Measurements from ENCODE around the gene SGSM1.

SGSM1 gene, protein sequence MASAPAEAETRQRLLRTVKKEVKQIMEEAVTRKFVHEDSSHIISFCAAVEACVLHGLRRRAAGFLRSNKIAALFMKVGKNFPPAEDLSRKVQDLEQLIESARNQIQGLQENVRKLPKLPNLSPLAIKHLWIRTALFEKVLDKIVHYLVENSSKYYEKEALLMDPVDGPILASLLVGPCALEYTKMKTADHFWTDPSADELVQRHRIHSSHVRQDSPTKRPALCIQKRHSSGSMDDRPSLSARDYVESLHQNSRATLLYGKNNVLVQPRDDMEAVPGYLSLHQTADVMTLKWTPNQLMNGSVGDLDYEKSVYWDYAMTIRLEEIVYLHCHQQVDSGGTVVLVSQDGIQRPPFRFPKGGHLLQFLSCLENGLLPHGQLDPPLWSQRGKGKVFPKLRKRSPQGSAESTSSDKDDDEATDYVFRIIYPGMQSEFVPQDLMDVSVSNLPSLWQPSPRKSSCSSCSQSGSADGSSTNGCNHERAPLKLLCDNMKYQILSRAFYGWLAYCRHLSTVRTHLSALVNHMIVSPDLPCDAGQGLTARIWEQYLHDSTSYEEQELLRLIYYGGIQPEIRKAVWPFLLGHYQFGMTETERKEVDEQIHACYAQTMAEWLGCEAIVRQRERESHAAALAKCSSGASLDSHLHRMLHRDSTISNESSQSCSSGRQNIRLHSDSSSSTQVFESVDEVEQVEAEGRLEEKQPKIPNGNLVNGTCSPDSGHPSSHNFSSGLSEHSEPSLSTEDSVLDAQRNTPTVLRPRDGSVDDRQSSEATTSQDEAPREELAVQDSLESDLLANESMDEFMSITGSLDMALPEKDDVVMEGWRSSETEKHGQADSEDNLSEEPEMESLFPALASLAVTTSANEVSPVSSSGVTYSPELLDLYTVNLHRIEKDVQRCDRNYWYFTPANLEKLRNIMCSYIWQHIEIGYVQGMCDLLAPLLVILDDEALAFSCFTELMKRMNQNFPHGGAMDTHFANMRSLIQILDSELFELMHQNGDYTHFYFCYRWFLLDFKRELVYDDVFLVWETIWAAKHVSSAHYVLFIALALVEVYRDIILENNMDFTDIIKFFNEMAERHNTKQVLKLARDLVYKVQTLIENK

DNA sequence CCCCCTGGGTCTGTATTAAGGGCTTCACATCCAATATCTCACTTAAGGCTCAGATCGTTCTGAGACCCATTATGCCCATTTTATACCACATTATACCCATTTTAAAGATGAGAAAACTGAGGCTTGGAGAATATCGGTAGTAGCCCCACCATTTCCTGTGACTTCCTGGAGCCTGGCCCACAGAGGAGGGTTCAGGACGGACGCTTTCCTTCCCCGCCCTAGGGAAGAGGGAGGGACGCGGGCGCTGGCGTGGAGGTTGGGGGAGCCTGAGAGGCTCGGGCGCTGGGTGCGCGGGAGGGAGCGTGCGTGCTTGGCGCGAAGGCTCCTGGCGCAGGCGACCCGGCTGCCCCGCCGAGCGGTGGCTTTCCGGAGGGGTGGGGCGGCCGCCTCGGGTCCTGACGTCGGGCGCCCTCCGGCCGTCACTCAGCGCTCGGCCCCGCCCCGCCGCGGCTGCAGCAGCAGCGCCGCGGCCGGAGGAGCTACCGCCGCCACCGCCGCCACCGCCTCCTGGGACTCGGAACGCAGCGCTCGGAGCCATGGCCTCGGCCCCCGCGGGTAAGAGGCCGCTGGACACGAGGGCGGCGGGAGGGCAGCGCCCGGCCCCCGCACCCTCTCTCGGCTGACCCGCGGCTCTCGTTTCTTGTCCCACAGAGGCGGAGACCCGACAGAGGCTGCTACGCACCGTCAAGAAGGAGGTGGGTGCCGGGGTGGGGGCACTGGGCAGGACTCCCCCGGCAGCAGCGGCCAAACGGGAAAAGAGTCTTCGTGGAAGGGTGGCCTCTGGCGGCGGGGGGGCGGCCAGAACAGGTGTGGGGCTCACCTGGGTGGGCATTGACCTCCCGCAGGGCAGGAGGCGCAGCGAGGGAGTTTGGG, at the start of gene SGSM1:
SGSM1 (plus strand) TSS at position 422 of the 873 bp plus-strand sequence; CDS start at position 537, 115 bp downstream.
- peak; percentile 77 for DNase-seq (ENCODE audit: low spot score)

DNA sequence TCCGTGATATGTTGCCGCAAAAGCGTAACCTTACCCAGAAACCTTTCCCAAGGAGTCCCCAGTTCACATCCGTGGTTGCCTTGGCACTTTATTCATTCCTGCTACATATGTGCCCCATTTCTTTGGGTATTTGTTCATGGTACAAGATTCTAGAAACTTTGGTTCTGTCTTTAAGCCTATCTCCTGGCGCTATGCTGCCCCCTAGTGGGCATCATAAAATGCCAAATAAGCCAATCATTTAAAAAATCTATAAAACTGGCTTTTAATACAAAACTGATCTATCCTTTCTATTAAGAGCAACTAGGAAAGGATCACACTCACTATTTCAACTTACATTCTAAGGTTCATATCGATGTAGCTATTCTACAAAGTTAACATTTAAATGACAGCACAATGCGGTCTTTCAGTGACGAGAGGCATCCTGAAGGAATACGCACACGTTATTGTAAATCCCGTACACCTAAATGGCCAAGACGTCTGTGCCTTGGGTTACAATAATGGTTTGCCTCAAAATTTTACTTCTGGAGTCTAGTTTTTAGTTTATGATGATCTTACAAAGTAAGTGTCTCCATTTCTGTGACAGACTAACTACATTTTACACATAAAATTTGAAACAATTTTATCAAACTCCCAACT, 47.7 kb upstream of the SGSM1 start:
- DNase-seq (ENCODE audit: low spot score), result no peak

DNA sequence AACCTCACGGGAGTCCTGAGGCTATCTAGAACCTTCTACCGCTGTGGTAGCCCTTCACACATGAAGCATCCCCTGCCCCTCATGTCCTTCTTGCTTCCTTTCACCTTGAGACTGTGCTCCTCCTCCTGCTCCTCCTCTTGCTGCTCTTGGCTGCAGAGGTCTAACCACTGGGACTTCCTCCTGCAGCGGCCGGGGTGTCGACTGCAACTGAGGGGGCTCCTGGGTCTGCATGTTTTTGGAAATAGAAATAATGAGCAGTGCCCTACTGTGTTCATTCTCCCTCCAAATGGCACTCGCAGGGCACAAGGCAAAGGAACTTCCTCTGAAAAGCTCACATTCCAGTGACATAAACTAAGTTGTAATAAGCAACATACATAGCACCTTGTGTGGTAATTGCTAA, 46.2 kb upstream of the SGSM1 start:
- no peak for DNase-seq (ENCODE audit: low spot score)

DNA sequence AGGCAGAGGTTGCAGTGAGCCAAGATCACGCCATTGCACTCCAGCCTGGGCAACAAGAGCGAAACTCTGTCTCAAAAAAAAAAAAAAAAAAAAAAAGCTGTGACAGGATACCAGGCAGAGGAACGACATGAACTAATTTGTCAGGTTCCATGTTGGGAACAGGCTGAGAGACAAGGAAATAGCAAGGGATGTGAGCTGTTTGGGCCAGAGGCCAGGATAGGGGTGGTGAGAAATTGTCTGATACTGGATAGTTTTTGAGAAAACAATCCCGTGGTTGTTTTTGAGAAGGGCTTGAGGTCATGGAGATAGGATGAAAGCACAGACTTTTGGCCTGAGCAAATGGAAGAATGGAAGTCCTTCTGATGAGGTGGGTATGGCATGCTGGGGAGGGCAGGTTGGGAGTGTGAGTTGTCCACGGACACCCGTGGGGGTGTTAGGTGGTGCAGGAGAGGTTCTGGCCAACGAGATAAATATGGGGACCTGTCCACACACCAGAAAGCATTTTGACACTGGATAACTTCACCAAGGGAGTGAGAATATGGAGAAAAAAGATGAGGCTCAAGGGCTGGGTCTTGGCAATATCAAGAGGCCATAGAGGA, 45.2 kb upstream of the SGSM1 start:
- DNase-seq (ENCODE audit: low spot score), result no peak

DNA sequence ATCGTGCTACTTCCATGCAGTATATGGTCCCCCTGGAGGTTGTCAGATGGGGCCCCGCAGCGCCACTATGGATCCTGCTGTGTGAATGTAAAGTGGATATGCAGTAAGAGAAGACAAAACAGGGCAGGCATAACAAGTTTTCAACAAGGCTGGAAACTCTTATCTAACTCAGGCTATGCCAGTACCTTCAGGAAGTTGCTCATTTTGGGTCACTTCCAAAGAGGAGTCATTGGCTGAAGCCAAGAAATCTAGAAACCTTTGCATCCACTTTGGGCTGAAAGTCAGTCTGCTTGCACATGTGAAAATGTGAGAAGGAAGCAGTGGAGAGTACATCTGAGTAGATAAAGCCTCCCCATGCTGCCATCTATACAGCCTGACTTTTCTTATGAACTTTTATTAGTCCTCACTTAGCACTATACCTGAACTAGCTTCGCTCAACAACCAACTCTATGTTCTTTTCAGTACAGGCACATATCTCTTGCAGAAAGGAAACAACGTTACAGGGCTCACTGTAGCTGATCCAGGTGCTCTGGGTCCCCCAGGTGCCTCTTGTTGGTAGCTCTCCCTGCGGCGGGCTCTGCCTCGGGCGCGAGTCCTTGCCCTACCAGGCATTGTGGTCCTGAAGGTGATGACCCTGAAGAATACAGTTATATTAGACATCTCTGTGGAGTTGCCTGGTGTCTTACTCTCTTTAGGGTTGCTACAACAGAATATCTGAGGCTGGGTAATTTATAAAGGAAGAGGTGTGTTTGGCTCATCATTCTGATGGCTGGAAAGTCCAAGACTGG, 43.9 kb upstream of the SGSM1 start:
- DNase-seq (ENCODE audit: low spot score), result no peak

DNA sequence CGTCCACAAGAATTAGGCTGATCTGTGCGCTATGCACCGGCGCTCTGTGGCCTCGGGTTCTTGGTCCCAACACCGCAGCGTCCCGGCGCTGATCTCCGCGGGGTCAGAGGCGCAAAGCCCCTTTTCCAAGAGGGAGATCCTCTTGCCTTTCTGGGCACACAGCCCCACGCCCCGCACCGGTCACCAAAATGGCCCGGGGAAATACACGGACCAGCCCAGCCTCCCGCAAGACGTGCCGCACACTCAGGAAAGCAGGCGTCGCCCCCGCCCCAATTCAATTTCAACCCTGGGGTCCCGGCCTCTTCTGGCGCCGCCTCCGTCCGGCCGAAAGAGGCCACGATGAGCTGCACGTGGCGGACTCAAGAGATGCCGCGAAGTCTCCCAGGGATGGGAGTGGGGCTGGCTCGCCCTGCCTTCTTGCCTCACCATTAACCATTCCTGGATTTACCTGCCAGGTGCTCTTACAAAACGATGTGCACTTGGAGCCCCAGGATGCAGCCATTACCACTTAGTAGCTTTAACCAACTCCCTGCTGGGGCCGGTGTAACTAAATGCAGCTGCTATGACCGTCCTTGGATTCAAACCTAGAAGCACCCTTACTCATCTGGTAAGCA, 42.0 kb upstream of the SGSM1 start:
- DNase-seq (ENCODE audit: low spot score), result no peak

DNA sequence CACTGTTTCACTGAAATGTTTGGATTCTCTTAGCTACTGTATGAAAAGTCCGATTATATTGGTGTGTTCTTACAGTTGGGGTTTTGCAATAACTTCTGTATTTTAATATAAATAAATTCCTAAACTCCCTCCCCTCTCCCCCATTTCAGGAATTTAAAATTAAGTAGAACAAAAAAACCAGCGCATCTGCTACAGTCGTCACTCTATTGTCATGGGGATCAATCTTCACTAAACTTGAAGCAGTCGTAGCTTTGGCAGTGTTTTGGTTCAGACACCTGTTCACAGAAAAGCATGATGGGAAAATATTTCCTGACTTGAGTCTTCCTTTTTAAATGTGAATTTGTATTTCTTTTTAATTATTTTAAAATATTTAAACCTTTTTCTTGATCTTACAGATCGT, 40.8 kb upstream of the SGSM1 start:
- DNase-seq (ENCODE audit: low spot score), result no peak

DNA sequence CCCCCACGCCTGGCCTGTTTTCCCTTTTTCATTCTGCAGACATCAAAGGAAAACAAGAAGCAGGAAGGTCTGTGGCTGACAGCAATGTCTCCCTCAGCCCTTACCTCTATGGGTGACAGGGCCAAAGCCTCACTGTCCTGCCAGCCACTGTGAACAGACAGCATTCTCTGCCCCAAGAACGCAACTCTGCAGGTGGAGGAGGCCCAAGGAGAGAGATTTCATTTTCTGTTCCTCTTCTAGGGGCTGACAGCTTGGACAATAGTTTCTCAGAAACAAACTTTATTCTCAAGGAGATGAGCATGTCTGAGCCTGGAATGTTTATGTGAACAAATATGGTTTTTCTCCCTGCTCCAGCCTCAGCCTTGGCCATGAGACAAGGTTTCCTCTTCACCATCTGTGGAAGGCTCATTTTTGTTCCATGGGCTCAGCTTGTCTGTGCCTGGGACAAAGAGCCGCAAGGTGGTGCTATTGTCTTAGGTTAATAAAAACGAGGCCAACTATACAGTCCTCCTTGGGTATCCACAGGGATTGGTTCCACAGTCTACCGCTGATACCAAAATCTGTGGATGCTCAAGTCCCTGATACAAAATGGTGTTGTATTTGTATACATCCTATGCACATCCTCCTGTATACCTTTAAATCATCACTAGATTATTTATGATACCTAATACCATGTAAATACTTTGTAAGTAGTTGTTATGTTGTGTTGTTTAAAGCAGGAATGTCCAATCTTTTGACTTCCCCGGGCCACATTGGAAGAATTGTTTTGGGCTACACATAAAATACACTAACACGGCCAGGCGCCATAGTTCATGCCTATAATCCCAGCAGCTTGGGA, 37.3 kb upstream of the SGSM1 start:
- DNase-seq (ENCODE audit: low spot score), result no peak

DNA sequence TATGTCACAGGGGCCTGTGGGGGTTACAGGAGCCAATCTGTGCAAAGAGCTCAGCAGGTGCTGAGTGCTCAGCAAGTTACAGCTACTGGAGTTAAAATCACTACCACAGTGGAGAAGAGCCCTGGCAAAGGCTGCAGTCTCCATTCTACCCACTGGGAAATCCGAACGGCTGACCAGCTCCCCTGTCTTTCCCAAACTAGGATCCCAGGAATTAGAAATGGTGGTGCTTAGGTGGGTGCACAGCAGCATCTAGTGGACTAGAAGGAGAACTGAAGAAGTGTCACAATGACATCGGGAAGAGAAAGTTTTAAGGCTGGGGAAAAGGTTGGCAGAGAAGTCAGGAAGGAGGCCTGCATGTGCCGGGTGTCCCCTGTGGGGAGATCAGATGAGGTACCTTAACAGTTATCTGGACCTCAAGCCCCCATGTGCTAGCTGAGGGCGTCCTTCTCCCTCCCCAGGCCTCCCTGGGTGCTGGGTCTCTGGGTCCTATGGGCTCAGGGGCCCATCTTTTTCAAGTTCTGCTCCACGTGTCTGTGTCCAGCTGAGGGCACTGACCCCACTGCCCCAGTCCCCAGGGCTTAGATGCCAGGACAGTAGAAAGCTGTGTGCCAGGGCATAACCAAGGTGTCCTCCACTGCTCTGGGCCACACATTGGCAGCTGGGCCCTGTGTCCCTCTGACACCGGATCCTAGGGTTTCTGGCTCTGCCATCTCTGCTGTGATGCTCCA, 33.4 kb upstream of the SGSM1 start:
- DNase-seq (ENCODE audit: low spot score), result no peak

DNA sequence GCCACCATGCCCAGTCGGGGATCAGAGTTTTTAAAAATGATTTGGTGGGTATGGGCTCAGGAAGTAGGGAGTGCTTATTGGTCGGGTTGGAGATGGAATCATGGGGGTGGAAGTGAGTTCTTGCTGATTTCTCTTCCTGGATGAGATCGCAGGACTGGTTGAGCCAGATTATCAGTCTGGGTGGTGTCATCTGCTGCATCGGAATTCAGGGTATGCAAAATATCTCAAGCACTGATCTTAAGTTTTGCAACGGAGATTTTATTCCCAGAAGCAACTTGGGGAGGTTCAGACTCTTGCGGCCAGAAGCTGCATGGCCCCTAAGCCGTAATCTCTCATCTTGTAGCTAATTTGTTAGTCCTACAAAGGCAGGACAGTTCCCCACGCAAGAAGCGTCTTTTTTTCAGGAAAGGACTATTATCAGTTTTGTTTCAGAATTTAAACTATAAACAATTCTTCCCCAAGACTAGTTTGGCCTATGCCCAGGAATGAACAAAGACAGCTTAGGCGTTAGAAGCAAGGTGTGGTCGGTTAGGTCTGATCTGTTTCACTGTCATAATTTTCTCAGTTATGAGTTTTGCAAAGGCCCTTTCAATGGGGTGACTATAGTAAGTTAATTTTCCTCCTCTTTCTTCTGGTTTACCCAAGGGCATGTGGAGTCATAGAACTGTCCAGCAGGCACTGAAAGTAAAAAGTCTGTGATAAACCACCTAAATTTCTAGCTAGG, 30.1 kb upstream of the SGSM1 start:
- no peak for DNase-seq (ENCODE audit: low spot score)

DNA sequence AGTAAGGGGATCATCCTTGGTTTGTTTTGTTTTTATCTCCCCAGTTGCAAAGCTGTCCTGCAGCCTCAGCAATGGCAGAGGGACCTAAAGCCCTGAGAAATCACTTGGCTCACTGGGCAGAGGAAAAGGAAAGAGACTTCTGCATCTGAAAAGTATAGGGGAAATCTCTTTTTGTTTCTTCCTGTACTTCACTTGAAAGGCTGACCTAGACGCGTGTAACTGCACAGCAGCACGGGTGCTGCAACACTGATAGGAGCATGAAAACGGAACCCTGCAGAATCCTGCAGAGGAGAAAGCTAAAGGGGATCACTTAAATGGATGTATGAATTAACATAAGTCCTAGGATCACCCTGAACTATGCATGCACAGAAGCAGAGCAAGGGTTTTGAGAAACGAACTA, 29.5 kb upstream of the SGSM1 start:
- DNase-seq (ENCODE audit: low spot score), result no peak

DNA sequence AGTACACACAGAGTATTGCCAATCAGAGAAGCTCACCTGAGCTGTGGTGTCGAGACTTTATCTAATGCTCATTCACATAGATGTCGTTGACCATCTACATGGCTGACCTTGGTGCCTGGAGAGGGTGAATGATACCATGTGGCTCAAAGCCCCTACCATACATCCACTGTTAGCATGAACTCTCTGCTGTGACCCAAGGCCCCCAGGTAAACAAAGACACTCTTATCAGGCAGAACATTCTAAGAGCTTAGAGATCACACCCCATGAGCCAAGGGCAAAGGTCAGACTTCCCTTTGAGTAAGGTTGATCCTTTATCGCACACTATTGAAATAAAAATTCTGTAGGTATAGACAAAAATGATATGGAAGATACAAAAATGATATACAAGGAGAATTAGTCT, 16.5 kb upstream of the SGSM1 start:
- DNase-seq (ENCODE audit: low spot score), result no peak

DNA sequence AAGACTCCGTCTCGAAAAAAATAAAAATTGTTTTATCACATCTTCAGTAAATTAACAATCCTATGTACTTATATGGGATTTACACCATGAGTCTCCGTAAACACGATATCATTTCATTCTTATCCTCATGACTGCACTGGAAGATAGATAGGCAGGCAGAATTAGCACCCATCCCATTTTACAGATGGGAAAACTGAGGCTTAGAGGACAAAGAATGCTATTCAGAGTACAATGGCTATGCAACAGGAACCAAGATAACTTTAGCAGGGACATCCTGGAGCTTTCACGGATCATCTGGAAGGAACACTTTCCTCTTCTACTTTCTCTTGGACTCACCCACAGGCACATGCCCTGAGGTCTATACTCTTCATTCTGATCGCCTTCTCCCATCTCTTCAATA, 14.6 kb upstream of the SGSM1 start:
- DNase-seq (ENCODE audit: low spot score), result no peak

DNA sequence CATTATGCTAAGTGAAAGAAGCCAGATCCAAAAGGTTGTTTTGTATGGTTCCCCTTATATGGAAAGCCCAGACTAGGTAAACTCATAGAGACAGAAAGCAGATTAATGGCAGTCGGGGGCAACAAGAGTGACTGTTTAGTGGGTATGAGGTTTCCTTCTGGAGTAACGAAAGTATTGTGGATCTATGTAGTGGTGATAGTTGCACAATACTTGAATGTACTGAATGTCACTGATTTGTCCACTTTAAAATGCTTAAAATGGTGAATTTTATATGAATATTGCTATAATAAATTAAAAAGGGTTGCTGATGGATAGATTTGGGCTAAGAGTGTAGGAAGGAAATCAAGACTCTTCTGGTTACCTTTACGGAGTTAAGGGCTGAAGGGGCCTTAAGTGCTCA, 10.0 kb upstream of the SGSM1 start:
- DNase-seq (ENCODE audit: low spot score), result no peak

DNA sequence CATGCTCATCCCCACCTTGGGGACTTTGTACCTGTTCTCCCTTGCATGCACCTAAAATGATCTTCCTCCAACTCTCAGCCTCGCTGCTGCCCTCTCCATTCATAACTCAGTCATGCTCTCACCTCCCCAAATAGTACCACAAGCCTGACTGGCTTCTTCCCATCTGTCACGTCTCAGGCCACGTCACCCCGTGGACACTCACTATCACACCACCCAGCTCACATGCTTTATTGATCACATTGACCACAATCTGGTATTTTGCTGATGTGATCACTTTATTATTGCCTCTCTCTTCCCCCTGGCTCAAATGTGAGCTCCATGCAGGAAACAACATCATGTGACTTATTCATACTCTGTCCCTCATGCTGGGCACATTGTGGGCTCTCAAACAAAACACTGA, 9.2 kb upstream of the SGSM1 start:
- DNase-seq (ENCODE audit: low spot score), result no peak

DNA sequence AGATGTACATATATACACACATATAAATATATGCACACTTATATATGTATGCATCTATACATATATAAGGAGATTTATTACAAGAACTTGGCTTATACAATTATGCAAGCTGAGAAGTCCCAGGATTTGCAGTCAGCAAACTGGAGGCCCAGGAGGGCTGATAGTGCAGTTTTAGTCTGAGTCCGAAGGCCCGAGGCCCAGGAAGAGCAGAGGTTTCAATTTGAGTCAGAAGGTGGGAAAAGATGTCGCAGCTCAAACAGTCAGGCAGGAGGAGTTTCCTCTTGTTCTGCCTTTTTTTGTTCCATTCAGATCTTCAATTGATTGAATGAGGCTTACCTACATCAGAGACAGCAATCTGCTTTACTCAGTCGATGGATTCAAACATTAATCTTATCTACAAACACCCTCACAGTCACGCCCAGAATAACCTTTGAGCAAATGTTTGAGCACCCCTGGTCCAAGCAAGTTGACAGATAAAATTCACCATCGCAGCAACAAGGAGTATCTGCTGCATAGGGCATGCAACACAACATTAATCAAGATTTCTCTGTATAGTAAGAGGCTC, 4.0 kb upstream of the SGSM1 start:
- DNase-seq (ENCODE audit: low spot score), result no peak

DNA sequence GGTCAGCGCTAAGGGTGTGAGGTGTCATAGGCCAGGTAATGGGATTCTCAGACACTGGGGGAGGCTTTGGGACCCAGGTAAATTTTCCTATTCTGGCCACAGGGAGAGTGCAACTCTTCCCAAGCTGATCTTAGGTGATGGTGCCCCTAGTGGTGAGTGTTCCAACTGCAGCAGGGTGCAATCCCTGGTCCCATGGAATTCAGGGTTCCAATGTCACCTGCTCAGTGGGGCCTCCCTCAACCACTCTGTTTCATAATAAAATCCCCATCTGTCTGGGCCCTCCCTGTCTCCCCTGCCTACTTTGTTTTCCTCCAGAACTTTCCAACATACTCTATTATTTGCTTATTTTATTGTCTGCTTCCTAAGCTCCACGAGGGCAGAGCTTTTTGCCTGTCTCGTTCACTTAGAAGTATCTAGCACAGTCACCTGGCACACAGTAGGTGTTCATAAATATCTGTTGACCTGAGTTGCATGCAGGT, 2.9 kb upstream of the SGSM1 start:
- DNase-seq (ENCODE audit: low spot score), result no peak
